Fibroblast of pulmonary artery (primary cell): ENCODE measurements around the gene LIME1.

ENCODE experiments used
- DNase-seq: peaks from one replicate; pipeline ENCODE4 v3.0.0-alpha.2; 2010; ENCODE audit warnings: low read depth
- H3K4me3 ChIP-seq: replicated peaks from 2 replicates; pipeline ENCODE4 v1.5.1; 2011; ENCODE audit warnings: low read depth, mild to moderate bottlenecking, control low read depth, low read length, moderate library complexity
- TF ChIP-seq, protein P1 (sequence below): IDR thresholded peaks from 2 replicates; pipeline ENCODE4 v1.5.1; 2011; ENCODE audit warnings: mild to moderate bottlenecking, control low read depth, low read length, inconsistent platforms; ENCODE audit errors: missing control alignments

Gene LIME1

DNA sequence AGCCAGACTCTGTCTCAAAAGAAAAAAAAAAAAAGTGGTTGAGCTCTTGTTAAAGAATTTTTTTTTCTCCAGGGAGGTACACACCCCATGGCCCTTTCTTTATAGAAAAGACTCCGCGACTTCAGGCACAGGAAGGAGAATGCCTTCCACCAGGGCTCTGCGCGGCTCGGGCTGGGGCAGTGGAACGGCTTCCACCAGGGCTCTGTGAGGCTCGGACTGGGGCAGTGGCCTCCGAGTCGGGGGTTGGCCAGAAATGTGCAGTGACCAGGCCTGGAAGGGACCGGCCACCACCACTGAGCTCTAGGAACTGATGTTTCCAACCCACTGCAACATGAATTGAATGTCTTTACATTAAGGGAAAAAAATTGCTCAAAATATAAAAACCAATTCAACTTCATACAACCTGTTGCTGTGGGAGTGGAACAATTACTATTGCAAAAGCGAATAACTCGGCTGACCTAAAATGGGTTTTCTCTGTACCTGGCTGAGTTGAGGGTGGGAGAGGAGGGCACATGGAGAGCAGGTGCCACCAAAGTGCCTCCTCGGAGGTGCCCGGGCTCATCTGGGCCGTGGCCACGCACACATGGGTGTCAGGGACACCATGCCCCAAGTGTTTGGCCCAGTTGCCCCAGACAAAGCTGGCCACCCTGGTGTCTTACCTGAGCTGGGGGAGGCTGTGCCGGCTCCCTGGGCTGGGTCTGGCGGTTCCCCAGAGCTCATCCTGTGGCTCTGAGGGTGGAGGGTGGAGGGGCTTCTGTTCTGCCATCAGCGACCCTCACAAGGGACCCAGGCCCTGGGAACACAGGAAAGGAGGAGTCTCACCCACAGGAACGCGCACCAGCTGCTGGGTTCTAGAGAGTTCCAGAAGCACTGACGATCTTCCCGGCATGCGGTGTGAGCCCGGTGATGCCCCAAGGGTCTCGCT, 32.4 kb downstream of the LIME1 start:
- no peak overlapping the region for H3K4me3 ChIP-seq
- TF ChIP-seq, protein P1, sequence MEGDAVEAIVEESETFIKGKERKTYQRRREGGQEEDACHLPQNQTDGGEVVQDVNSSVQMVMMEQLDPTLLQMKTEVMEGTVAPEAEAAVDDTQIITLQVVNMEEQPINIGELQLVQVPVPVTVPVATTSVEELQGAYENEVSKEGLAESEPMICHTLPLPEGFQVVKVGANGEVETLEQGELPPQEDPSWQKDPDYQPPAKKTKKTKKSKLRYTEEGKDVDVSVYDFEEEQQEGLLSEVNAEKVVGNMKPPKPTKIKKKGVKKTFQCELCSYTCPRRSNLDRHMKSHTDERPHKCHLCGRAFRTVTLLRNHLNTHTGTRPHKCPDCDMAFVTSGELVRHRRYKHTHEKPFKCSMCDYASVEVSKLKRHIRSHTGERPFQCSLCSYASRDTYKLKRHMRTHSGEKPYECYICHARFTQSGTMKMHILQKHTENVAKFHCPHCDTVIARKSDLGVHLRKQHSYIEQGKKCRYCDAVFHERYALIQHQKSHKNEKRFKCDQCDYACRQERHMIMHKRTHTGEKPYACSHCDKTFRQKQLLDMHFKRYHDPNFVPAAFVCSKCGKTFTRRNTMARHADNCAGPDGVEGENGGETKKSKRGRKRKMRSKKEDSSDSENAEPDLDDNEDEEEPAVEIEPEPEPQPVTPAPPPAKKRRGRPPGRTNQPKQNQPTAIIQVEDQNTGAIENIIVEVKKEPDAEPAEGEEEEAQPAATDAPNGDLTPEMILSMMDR = no peak
- no peak for DNase-seq

DNA sequence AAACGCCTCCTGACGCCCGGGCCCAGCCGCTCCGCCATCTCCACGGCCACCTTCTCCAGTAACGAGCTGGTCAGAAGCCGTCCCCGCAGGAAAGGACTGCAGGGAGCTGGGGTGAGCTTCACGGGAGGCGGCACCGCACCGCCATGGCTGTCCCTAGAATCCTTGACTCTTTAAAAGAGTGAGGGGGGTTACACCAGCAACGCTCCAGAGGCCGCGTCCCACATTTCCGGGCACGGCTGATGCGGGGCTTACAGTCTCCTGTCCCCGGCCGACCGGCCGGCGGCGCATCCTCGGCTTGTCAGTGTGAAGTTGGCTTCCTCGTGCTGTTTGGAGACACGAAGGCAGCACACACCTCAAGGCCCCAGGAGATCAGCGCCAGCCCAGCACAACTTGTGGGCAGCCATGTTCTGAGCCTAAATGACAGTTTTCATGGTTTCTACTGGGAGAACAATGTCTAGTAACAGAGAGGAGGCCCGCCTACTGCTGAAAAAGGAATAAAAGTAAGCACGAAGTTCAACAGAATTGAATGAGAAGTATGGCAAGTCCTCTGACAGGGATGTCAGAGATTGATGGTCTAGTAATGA, 33.5 kb downstream of the LIME1 start:
- TF ChIP-seq, protein P1 = no peak
- DNase-seq = no peak
- no peak overlapping the region for H3K4me3 ChIP-seq

DNA sequence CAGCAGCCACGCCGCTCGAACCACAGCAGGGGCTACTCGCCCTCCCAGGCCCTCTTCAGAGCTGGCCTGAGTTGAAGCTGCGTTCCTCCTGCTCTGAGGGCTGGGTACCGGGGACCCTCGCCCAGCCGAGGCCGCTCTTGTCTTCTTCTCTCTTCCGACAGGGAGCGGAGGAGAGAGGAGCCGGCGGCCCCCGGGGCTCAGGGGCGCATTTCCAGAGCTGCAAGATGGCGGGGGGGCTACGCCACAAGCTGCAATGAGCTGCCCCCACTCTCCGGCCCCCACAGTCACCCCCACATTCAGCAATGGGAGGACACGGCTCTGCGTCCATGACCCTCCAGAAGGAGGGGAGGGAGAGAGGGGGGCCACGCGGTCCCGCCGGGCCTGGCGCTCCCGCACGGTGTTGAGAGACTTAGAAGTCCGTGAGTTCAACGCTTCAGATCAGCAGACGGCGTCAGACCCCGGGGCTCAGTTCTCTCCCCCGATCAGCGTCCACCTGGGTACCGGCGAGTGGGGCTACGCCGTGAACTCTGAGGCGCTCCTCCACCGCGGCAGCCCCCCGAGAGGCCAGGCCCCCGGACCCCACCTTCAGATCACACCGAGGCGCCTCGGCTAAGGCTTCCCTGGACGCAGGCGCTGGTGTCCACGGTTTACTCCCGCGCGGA, 34.7 kb downstream of the LIME1 start:
- TF ChIP-seq, protein P1 = no peak
- no peak overlapping the region for H3K4me3 ChIP-seq
- DNase-seq = no peak

DNA sequence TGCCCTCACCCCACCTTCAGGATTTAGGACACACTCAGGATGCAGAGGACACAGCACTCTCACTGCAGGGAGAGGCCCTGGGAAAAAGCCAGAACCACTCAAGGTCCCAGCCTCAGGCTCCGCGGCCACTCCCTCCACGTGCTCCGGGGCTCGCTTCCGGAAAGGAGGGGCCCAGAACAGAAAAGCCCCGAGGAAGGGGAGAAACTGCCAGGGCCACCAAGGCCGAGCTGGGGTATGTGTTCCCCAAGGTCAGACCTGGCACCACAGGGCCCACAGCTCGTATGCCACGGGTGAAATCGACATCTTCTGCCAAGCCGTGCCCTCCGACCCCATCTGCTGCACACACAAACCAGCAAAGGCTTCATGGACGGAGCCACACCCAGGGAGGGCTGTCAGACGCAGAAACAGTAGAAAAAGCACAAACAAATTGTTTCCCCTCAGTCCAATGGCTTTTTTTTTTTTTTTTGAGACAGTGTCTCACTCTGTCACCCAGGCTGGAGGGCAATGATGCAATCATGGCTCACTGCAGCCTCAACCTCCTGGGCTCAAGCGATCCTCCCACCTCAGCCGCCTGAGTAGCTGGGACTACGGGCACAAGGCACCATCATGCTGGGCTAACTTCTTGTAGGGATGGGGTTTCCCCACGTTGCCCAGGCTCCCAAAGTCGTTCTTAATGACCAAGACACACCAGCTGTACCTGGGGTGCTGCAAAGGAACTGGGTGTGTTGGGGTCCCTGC, 36.5 kb downstream of the LIME1 start:
- H3K4me3 ChIP-seq = no peak overlapping the region
- TF ChIP-seq, protein P1 = no peak
- no peak for DNase-seq

DNA sequence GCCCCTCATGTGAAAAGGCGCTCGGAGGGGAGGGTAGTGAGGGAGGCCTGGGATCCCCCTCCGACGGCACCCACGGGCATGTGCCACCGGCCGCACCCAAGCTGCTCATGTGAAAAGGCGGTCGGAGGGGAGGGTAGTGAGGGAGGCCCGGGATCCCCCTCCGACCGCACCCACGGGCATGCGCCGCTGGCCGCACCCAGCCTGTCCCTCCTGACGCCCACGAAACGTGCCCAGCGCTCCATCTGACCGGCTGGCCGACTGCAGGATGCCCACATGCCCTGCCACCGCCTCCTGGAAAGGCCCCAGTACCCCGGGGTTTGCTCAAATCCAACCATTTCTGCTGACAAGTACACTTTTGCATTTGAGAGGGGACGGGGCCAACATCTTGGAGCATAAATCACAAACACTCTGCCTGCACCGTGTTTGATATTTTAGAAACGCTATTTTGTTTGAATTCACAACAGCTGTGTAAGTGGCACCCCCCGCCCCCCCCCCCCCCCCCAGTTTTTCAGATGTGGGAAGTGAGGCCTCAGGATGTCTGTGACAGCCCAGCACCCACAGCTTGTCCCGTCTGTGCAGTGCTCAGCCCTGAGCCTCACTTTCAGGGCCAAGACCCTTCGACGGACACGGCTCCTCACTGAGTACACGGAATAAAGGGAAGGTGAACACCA, 37.2 kb downstream of the LIME1 start:
- TF ChIP-seq, protein P1 = no peak
- H3K4me3 ChIP-seq = no peak overlapping the region
- no peak for DNase-seq

DNA sequence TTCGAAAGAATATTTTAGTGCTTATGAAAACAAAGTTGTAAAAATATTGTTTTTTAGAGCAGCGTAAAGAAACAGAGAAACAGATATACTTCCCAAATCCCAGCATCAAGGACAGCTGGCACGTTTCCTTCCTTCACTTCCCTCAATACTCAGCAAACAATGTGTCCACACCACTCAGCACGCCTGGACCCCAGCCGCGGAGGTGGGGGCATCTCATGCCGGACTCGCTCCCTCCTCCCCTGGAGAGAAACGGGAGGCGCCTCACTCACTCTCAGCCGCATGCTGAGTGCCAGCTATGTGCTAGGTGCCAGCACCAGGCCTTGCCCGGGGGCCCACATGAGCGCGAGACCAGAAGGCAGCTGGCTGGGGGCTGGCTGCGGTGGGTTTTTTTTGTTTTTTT, 37.8 kb downstream of the LIME1 start:
- H3K4me3 ChIP-seq = no peak overlapping the region
- no peak for DNase-seq
- TF ChIP-seq, protein P1 = no peak
